Smooth muscle cell of the coronary artery (primary cell): ENCODE measurements around the gene HMGB3. TPM values are rescaled to one million over a fixed set of nuclear protein-coding genes. Genes with fewer than 3 reads are reported as not detected.

Source experiments
- total RNA-seq: library from RNA; depleted of rRNA; stranded (reverse); fragments of >200 nt; gene quantifications from 2 replicates; pipeline ENCODE4 v1.2.3, GENCODE V29; 2014; ENCODE audit warnings: low replicate concordance

Gene HMGB3
- 3.6 and 13.8 TPM in 2 replicates for total RNA-seq

DNA sequence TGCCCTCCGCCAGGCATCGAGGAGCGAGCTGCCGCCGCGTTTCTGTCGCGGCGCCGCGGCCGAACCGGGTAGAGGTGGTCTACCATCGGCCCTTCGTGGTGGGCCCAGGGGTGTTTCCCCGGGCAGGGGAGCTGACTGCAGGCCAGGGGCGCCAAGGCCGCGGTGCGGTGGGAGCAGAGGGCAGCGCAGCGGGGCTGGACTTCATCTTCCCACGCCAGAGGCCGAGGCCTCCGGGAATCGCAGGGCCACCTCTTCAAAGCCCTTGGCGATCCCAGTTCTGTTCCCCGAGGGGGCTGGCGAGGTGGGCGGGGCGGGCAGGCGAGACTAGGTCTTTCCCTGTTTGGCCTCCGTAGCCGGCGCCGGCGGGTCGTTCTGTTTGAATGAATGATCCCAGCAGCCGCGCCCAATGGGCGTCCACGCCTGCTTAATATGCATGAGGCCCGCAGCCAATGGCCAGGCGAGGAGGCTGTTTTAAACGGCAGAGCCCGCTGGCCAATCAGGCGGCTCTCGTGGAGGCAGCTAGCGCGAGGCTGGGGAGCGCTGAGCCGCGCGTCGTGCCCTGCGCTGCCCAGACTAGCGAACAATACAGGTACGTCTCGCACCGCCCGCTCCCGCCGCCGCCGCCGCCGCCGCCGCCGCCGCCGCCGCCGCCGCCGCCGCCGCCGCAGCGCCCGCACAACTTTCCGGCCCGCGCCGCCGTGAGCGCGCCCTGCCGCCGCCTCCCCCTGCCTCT is at the start of gene HMGB3:
Gene HMGB3 (plus strand): TSS at position 548 of the 733 bp plus-strand sequence. CDS start 2,265 bp downstream, outside the sequence.

Other genes starting within 250 kb of the HMGB3 start
- 26.9 and 29.8 TPM in 2 replicates for gene CD99L2, start 84.7 kb upstream of the HMGB3 start, total RNA-seq
- not detected in 2 replicates for gene GPR50, start 193.2 kb downstream of the HMGB3 start, total RNA-seq